ENCODE data around the gene OR6C2. TPM values are rescaled to one million over a fixed set of nuclear protein-coding genes. Genes with fewer than 3 reads are reported as not detected.

The OR6C2 gene
- total and polyA plus RNA-seq, 2 of the 8 experiments (the other 6 are each of a cell fraction or from before 2014, with no cell fraction given): not detected

- TF ChIP-seq PHF8 (conservative IDR thresholded peaks at IDR 0.05; ENCODE audit: low read depth, low read length) (no peak), BCL11A (IDR thresholded peaks at IDR 0.05; ENCODE audit: low read depth in 2 of 2, low read length in 2 of 2) (no peak), SIX5 (IDR thresholded peaks at IDR 0.05; ENCODE audit: low read depth, low read length) (no peak), RBBP5 (IDR thresholded peaks at IDR 0.05; ENCODE audit: borderline replicate concordance, low read depth, low read length) (no peak), EGR1 (IDR thresholded peaks at IDR 0.05; ENCODE audit: borderline replicate concordance, low read depth, low read length) (no peak), ATF3 (IDR thresholded peaks at IDR 0.05; ENCODE audit: insufficient read depth, low read depth, low read length) (no peak), RFX5 (IDR thresholded peaks at IDR 0.05; ENCODE audit: borderline replicate concordance, low read depth, low read length) (no peak), ASH2L (IDR thresholded peaks at IDR 0.05; ENCODE audit: low read length) (no peak)
Observed at GRCh38 chr12:55420307-55420962, 23.4 kb upstream of the OR6C2 start (continued).
